GM10266 (cell line): Measurements from ENCODE around the gene SERPIND1.
"Not testable (repeated sequence)": the region's sequence is repeated elsewhere in the genome, so short reads cannot be mapped to it uniquely, and the experiment has no call there.

Source experiments
- DNase-seq: peaks from one replicate; pipeline ENCODE4 v3.0.0; 2012; ENCODE audit errors: extremely low spot score
- TF ChIP-seq, protein P1 (sequence below): IDR thresholded peaks from 2 replicates; pipeline ENCODE4 v1.5.1; 2012; ENCODE audit warnings: mild to moderate bottlenecking, low read depth; ENCODE audit not compliant: control insufficient read depth, insufficient read depth; ENCODE audit errors: missing control alignments

Gene SERPIND1, protein sequence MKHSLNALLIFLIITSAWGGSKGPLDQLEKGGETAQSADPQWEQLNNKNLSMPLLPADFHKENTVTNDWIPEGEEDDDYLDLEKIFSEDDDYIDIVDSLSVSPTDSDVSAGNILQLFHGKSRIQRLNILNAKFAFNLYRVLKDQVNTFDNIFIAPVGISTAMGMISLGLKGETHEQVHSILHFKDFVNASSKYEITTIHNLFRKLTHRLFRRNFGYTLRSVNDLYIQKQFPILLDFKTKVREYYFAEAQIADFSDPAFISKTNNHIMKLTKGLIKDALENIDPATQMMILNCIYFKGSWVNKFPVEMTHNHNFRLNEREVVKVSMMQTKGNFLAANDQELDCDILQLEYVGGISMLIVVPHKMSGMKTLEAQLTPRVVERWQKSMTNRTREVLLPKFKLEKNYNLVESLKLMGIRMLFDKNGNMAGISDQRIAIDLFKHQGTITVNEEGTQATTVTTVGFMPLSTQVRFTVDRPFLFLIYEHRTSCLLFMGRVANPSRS

DNA sequence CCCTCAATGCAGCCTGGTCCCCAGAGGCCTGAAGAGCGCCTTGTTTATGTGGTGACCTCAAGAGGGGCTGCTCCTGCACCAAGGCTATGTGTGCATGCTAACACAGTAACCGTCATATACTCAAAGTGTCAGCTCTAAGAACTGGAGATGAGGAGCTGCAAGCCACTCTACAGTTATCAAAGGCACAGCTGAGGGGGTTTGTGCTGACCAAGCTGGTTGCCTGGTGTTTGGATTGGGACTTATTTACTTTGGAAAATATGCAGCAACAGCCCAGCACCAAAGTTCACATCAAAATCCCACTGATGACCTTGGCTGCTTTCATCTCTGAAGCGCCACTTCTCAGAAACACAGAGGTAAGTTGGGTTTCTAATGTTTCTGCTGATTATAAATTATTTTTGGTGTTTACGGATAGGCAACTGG, at the start of gene SERPIND1:
TSS of gene SERPIND1 (plus strand) at position 321 of the 420 bp plus-strand sequence. CDS start 5,200 bp downstream, outside the sequence.
- TF ChIP-seq, protein P1, sequence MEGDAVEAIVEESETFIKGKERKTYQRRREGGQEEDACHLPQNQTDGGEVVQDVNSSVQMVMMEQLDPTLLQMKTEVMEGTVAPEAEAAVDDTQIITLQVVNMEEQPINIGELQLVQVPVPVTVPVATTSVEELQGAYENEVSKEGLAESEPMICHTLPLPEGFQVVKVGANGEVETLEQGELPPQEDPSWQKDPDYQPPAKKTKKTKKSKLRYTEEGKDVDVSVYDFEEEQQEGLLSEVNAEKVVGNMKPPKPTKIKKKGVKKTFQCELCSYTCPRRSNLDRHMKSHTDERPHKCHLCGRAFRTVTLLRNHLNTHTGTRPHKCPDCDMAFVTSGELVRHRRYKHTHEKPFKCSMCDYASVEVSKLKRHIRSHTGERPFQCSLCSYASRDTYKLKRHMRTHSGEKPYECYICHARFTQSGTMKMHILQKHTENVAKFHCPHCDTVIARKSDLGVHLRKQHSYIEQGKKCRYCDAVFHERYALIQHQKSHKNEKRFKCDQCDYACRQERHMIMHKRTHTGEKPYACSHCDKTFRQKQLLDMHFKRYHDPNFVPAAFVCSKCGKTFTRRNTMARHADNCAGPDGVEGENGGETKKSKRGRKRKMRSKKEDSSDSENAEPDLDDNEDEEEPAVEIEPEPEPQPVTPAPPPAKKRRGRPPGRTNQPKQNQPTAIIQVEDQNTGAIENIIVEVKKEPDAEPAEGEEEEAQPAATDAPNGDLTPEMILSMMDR, result no peak
- DNase-seq, result no peak

DNA sequence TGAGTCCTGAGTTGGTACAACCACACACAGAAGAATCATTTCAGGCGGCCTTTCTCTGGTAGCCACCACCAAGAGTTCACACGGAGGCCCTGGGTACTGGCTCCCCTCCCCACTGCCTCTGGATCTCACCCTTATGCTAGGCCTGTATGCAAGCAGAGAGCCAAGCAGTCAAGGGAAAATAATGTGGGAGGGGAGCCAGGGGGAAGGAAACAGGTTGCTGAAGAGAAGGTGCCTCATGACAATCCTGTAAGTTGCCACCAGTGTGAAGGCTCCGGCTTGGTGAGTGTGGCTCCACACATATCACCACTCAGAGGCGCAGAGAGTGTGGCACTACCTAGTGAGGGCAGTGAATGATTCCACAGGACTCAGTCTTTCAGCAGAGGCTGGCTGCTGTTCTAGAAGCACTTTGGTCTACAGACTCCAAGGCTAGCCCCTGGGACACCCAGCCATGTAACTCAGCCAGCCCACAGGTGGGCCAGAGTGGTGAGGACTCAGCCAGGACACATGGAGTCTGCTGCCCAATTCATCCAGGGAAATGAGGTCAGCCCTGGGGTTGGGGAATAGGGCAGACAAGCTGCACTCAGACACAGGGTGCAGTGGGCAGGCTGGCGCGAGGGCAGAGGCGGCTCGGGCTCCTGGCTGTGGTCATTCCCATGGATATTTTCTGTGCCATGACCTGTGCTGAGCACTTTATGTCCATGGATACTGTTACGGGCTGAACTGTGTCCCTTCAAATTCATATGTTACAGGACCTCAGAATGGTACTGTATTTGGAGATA, 49.0 kb upstream of the SERPIND1 start:
- TF ChIP-seq, protein P1, result no peak
- no peak for DNase-seq

DNA sequence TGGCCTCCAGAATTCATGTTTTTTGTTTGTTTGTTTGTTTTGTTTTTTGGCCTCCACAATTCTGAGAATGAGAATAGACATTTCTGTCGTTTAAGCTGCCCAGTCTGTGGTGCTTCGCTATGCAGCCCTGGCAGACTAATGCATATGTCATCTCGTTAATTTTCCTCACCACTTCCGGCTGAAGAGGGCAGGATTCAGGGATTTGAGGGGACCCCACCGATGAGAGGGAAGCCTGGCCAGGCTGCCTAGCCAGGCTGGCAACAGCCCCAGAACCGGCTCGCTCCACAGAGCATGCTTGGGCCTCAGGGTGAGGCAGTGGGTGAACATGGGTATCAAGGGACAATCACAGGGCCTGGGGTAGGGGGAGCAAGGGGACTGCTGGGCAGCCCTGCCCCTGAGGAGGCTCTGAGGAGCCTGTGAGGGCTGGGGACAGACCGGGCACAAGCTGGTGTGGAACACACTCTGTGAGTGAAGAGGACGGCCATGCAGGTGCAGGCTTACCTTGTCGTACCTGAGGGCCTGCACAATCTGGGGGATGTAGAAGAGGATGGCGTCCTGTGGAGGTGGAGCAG, 47.8 kb upstream of the SERPIND1 start:
- DNase-seq, result no peak
- TF ChIP-seq, protein P1, result no peak

DNA sequence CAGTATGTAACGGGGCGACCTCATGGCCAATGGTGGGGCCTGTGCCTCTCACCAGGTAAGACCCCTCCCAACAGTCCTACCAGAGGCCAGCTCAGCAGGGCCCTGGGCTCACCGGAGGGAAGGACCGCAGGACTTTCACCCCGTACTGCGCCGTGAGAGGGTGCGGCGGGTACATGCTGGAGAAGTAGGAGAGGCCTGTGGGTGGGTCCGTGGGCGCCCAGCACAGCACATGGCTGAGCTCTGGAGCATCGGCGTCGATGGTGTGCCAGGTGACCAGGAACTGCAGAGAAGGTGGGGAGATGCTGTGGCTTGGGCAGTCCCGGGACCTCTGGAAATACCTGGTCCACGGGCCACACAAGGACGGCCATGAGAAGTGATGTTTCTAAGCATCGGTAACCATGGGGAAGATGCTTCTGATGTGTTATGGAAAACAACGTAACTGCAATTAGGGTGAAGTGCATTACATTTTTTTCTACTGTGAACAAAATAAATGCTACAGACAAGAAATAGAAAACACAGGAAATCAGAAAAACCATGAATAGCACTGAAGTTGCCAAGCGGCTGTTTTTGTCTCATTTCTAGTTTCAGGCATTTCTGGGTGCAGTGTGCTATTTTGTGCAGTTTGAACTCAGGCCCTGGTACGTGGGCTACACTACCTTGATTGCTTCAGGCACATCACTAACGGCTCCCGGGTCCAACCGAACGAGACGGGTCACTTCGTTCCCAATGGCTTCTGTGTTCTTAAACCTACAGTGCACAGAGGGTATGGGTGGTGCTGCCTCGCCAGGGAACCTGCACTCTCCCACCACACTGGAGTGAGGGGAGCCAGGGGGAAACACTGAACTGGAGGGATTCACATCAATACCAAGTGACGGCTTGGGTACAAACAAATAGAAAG, 46.5 kb upstream of the SERPIND1 start:
- DNase-seq, result no peak
- TF ChIP-seq, protein P1, result no peak

DNA sequence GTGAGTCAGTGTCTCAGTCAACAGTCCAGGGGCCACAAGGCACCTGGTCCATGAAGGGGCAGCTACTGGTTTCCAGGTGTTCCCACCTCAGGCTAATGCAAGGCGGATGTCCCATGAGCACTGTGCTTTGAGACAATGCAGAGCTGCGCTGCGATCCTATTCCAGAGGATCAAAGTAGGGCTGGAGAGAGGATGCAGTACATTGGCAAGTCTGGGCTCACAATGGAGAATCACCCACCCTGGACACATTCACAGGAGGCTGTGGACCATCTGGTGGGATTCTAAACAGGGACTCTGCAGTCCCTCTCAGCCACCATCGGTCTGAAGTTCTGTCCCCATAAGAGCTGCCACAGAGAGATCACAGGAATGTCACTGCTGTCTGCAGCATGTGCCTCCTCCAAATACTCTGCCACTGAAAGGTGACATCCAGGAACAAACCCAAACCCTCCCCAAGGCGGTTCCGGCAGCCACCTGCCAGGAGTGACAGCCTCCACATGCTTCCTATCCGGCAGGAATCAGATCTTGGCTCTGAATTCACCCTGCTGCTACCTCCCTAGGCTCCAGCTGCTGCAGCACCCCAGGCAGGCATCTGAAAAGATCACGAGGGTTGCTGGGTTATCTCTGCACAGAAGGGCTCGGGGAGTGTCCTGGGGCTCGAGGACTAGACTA, 45.3 kb upstream of the SERPIND1 start:
- DNase-seq, result no peak
- TF ChIP-seq, protein P1, result no peak

DNA sequence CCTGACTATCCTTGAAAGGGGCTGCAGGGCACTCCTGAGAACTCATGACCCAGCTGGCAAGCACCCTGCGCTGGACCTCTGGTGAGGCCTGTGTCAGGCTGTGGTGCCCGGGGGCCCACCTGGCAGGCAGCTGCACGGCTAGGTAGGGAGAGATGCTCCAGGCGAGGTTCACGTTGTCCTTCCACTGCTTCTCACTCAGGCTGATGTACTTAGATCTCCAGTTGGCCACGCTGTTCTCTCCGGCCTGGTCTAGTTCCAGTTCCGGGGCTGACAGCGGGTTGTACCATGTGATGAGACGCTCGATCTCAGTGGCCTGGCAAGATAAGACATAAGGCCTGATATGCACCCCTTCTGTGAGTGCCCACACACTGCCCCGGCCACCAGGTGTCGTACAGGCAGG, 44.7 kb upstream of the SERPIND1 start:
- TF ChIP-seq, protein P1, result no peak
- DNase-seq, result no peak

DNA sequence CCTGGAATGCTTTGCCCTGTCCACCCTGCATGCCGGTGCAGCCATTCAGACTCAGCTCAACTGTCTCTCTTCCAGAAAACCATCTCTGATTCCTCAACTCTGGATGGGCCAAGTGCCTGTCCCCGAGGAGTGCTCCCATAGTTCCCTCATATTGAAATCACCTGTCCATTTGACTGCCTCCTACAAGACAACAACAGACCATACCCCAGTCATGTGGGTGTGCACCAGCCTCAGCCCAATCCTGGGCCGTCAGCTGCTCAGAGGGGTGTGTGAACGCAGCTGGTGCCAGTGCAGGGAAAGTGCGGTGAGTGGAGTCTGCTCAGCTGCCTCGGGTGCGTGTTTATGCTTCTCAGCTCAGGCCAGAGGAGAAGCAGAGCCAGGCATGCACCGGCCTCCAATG, 41.5 kb upstream of the SERPIND1 start:
- not testable (repeated sequence) for DNase-seq

DNA sequence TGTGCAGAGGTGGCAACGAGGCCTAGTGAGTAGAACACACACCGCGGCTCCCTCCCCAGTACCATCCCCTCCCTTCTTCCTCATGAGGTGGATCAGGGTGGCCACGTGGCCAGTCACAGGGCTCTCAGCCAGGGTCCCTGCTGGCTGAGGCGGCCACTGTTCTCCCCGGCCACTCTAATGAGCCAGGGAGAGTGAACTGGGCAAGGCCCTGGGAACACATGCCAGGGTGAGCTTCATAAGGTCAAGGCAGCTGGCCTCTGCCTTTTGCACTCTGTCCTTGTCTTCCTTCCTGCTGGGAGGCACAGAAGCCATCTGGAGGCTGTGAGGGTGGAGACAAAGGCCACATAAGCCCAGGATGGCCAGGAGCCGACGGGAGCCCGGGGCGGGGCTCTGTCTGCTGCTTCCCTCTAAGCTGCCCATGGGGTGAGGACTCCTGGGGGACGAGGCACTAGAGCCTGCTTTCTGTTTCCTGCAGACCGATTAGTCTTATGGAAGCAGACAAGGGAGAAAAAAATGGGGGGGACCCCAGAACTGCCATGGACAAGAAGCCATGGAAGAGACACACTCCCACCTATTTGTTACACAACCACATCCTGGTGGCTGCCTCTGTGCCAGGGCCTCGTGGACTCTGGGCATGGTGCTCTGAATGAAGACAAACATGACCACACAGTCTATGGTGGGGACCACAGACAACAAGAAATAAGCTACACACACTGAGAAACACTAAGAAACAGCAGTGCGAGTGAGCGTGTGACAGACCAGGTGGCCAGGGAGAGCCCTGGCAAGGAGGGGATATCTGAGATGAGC, 38.4 kb upstream of the SERPIND1 start:
- not testable (repeated sequence) for DNase-seq

DNA sequence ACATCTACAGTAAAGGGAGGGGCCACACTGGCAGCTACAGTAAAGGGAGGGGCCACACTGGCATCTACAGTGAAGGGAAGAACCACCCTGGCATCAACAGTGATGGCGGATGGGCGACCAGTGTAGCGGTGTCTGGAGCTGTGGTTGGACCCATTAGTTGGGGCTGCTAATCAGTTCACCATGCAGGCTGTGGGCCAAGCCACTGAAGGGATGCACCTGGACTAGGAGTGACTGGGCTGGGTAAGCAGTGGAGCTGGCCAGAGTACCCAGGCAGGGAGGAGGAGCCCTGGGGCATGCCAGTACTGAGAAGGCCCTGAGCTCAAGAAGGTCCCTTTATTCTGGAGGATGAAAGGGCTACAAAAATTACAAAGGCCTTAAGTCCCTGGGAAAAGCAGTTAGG, 37.0 kb upstream of the SERPIND1 start:
- DNase-seq, result not testable (repeated sequence)
